Right atrium auricular region (tissue), 2 donors: Measurements from ENCODE around the gene HHIPL1. TPM values are rescaled to one million over a fixed set of nuclear protein-coding genes. Genes with fewer than 3 reads are reported as not detected.

Experiments
- DNase-seq: peaks from one replicate; pipeline ENCODE4 v3.0.0-alpha.2; 2019; ENCODE audit warnings: low spot score
- H3K27ac ChIP-seq, 2 donors: fragments of 200-600 bp; sonication (generic); 1 replicate in 1 of 2; 2 replicates in 1 of 2; pipeline ENCODE4 v1.5.1; 2016 to 2019
- H3K27me3 ChIP-seq, 2 donors: fragments of 200-600 bp; sonication (generic); one replicate each; pipeline versions ENCODE4 v1.5.1 to v1.6.0; 2017 to 2019
- H3K36me3 ChIP-seq: fragments of 200-600 bp; sonication (generic); one replicate; pipeline ENCODE4 v1.5.1; 2016
- H3K4me1 ChIP-seq, 2 donors: fragments of 200-600 bp; sonication (generic); one replicate each; pipeline versions ENCODE4 v1.5.1 to v1.6.0; 2017 to 2019
- H3K4me3 ChIP-seq, 2 donors: fragments of 200-600 bp; sonication (generic); 1 replicate in 1 of 2; 2 replicates in 1 of 2; pipeline ENCODE4 v1.5.1; 2017 to 2019; ENCODE audit warnings: mild to moderate bottlenecking in 1 of 2, moderate library complexity in 1 of 2
- H3K9me3 ChIP-seq, 2 donors: fragments of 200-600 bp; sonication (generic); one replicate each; pipeline ENCODE4 v1.5.1; 2019
- CTCF ChIP-seq, 2 donors: fragments of 200-600 bp; sonication (generic); IDR thresholded peaks; one replicate each; pipeline ENCODE4 v1.5.1; 2019; ENCODE audit warnings: antibody characterized with exemption in 2 of 2
- total RNA-seq, 2 donors: library from RNA; depleted of rRNA; stranded (reverse); fragments of >200 nt; gene quantifications; one replicate each; pipeline ENCODE4 v1.1.0, GENCODE V29; 2016

Gene HHIPL1
- total RNA-seq, 2 donors from 2014 or later: 1.8 to 2.4 TPM

- Histone ChIP-seq H3K4me3 (no peak overlapping the region), H3K27me3 (no peaks in the 10 kb centered on the region), H3K4me1 (no peaks in the 10 kb centered on the region), H3K27ac (no peak overlapping the region), H3K9me3 (peaks cover 5 to 14% of the 10 kb centered on the region in 2 donors), H3K36me3 (no peaks in the 10 kb centered on the region)
- DNase-seq: peak; percentile 21
- no peak for TF ChIP-seq CTCF (IDR thresholded peaks at IDR 0.05)
These were observed 61.4 kb downstream of the HHIPL1 start for GRCh38 chr14:99706107-99706900.

DNA sequence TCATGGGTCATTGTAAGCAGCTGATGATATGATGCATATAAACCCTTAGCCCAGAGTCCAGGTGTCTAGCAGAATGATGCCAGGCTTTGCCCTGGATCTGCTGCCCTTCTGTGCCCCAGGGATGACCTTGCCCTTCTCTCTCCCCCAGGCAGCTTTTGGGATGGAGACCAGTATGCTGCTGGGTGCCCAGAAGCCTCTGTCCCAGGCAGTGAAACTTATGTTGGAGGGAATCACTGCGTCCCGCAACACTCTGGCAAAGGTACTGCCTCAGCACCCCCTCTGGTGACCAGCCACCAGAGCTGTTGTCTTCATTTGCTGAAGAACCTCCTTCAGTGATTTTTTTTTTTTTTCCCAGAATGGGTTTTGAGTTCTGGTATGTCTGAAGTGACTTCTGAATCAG is 62.5 kb downstream of the HHIPL1 start:
- Histone ChIP-seq H3K36me3 (no peaks in the 10 kb centered on the region), H3K27me3 (no peaks in the 10 kb centered on the region), H3K4me3 (no peak overlapping the region), H3K4me1 (no peaks in the 10 kb centered on the region), H3K27ac (no peak overlapping the region), H3K9me3 (peaks cover 5 to 9% of the 10 kb centered on the region in 2 donors)
- TF ChIP-seq CTCF (IDR thresholded peaks at IDR 0.05): no peak
- DNase-seq: peak; percentile 7

GRCh38 chr14:99707921-99708320 is 63.0 kb downstream of the HHIPL1 start:
- Histone ChIP-seq H3K27ac (no peak overlapping the region), H3K4me3 (no peak overlapping the region), H3K27me3 (no peaks in the 10 kb centered on the region), H3K9me3 (peaks cover 5 to 8% of the 10 kb centered on the region in 2 donors), H3K36me3 (no peaks in the 10 kb centered on the region), H3K4me1 (no peaks in the 10 kb centered on the region)
- peak; percentile 21 for DNase-seq
- TF ChIP-seq CTCF (IDR thresholded peaks at IDR 0.05): no peak

GRCh38 chr14:99708449-99708848 is 63.5 kb downstream of the HHIPL1 start:
- Histone ChIP-seq H3K9me3 (peaks cover under 1 to 2% of the 10 kb centered on the region in 2 donors), H3K4me1 (no peaks in the 10 kb centered on the region), H3K27me3 (no peaks in the 10 kb centered on the region), H3K4me3 (no peak overlapping the region), H3K27ac (no peak overlapping the region), H3K36me3 (no peaks in the 10 kb centered on the region)
- TF ChIP-seq CTCF (IDR thresholded peaks at IDR 0.05): no peak
- DNase-seq: peak; percentile 16

- no peaks in the 10 kb centered on the region for H3K27me3 ChIP-seq
- no peaks in the 10 kb centered on the region for H3K4me1 ChIP-seq
These were observed 69.0 kb downstream of the HHIPL1 start for GRCh38 chr14:99713972-99714371.

More at GRCh38 chr14:99713972-99714371, 69.0 kb downstream of the HHIPL1 start:
- Histone ChIP-seq H3K27ac (no peak overlapping the region), H3K36me3 (no peaks in the 10 kb centered on the region), H3K9me3 (no peaks in the 10 kb centered on the region), H3K4me3 (no peak overlapping the region)
- no peak for TF ChIP-seq CTCF (IDR thresholded peaks at IDR 0.05)
- DNase-seq: no peak
